Measurements from ENCODE around the gene PHF19.

DNA sequence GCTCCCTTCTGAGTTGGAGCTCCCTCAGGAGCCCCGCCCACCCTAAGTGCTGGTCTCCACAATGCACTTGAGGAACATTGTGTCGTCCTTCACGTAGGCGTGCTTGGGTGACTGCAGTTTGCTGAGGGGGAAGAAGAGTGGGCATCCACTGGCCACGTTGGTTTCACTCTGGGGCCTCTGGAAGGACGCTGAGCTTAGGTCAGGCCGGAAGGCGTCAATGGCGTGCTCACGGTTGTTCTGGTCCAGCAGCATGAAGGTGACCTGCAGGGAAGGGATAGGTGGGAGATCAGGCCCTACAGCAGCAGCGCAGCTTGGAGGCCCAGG lies 28.0 kb upstream of the PHF19 start:
- TF ChIP-seq SP1 (IDR thresholded peaks at IDR 0.05) (no peak), FOXA1 (IDR thresholded peaks at IDR 0.05) (no peak), SUZ12 (IDR thresholded peaks at IDR 0.05) (no peak), FOXM1 (IDR thresholded peaks at IDR 0.05; ENCODE audit: borderline replicate concordance) (no peak), ELF4 (IDR thresholded peaks at IDR 0.05) (no peak), CTBP1 (IDR thresholded peaks at IDR 0.05; ENCODE audit: borderline replicate concordance) (no peak), TARDBP (IDR thresholded peaks at IDR 0.05) (no peak), L3MBTL2 (conservative IDR thresholded peaks at IDR 0.05) (no peak), NFRKB (IDR thresholded peaks at IDR 0.05) (no peak), FOXK2 (IDR thresholded peaks at IDR 0.05) (no peak), HDGF (IDR thresholded peaks at IDR 0.05; ENCODE audit: borderline replicate concordance) (no peak)

Data from HEK293T (cell line).